Measurements from ENCODE around the gene ANO1.

The ANO1 gene

DNA sequence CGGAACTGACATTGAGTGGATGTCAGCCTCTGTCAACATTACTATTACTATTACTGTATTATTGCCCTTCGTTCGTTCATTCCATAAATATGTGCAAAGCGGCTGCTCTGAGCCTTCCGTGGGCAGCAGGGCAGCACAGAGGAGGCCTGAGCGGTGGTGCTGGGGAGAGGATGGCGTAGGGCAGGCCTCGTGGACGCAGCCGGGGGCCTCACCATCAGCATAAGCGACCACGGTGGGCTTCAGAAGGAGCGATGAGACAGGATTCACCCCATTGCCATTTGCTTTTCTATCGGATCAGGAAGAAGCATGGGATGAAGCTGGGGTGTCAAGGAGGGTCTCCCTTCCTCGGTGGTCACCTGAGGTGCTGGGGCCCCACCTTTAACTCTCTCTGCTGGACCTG, 22.7 kb downstream of the ANO1 start:
- TF ChIP-seq, protein P1, sequence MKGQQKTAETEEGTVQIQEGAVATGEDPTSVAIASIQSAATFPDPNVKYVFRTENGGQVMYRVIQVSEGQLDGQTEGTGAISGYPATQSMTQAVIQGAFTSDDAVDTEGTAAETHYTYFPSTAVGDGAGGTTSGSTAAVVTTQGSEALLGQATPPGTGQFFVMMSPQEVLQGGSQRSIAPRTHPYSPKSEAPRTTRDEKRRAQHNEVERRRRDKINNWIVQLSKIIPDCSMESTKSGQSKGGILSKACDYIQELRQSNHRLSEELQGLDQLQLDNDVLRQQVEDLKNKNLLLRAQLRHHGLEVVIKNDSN (IDR thresholded peaks at IDR 0.05), result no peak
- TF ChIP-seq EGR1 (IDR thresholded peaks at IDR 0.05), result no peak
- TF ChIP-seq FOXM1 (IDR thresholded peaks at IDR 0.05; ENCODE audit: borderline replicate concordance, low read depth), result no peak
- no peak for TF ChIP-seq ZBTB7A (IDR thresholded peaks at IDR 0.05; ENCODE audit: low read depth)
- TF ChIP-seq TEAD4 (IDR thresholded peaks at IDR 0.05), result no peak
- TF ChIP-seq, protein P2, sequence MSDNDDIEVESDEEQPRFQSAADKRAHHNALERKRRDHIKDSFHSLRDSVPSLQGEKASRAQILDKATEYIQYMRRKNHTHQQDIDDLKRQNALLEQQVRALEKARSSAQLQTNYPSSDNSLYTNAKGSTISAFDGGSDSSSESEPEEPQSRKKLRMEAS (IDR thresholded peaks at IDR 0.05), result no peak
- no peak for TF ChIP-seq CREB1 (IDR thresholded peaks at IDR 0.05; ENCODE audit: low read depth)
- TF ChIP-seq RAD21 (IDR thresholded peaks at IDR 0.05; ENCODE audit: low read depth), result no peak
- TF ChIP-seq YY1 (IDR thresholded peaks at IDR 0.05; ENCODE audit: low read depth), result no peak
- TF ChIP-seq EP300 (IDR thresholded peaks at IDR 0.05; ENCODE audit: borderline replicate concordance), result no peak
- no peak for TF ChIP-seq NFIC (IDR thresholded peaks at IDR 0.05)
- TF ChIP-seq, protein P3, sequence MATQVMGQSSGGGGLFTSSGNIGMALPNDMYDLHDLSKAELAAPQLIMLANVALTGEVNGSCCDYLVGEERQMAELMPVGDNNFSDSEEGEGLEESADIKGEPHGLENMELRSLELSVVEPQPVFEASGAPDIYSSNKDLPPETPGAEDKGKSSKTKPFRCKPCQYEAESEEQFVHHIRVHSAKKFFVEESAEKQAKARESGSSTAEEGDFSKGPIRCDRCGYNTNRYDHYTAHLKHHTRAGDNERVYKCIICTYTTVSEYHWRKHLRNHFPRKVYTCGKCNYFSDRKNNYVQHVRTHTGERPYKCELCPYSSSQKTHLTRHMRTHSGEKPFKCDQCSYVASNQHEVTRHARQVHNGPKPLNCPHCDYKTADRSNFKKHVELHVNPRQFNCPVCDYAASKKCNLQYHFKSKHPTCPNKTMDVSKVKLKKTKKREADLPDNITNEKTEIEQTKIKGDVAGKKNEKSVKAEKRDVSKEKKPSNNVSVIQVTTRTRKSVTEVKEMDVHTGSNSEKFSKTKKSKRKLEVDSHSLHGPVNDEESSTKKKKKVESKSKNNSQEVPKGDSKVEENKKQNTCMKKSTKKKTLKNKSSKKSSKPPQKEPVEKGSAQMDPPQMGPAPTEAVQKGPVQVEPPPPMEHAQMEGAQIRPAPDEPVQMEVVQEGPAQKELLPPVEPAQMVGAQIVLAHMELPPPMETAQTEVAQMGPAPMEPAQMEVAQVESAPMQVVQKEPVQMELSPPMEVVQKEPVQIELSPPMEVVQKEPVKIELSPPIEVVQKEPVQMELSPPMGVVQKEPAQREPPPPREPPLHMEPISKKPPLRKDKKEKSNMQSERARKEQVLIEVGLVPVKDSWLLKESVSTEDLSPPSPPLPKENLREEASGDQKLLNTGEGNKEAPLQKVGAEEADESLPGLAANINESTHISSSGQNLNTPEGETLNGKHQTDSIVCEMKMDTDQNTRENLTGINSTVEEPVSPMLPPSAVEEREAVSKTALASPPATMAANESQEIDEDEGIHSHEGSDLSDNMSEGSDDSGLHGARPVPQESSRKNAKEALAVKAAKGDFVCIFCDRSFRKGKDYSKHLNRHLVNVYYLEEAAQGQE (IDR thresholded peaks at IDR 0.05; ENCODE audit: low read depth), result no peak
- no peak for TF ChIP-seq CEBPB (IDR thresholded peaks at IDR 0.05)

DNA sequence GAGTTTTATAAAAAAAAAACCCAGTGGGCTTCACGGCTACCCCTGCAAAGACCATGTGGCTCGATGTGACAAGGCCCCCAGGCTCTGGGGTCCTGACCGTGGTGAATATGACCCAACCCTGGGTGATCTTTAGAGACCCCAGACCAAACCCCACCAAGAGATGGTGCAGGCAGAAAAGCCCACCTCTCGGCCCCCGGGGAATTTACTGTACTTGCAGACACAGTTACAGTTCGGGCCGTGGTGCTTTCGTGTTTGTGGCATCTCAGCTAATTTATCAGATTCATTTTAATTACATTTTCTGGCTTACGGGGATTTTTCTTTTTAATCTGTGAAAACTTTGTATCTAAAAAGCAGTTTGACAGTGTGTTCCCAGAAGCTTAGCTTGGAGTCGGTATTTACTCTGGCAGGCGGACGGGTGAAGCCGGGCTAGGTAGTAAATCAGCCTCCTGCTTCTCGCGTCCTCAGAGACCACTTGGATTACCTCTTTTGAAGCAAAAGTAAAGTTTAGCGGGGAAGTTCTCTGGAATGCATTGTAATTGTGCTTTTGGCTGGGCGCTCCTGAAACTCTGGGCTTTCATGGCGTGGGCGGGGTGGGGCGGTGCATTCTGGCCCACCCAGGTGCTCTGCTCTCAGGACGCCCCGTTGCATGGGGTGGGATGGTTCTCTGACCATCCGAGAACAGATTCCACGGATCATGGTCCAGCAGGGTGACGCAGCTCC, 25.3 kb downstream of the ANO1 start:
- TF ChIP-seq TCF12 (IDR thresholded peaks at IDR 0.05; ENCODE audit: low read depth) (0 out of 2 replicates have a peak, but pooled peaks have one; percentile 33), EGR1 (IDR thresholded peaks at IDR 0.05) (peak; percentile 76; the same call in 1 of the 2 replicates), ZBTB7A (IDR thresholded peaks at IDR 0.05; ENCODE audit: low read depth) (0 out of 2 replicates have a peak, but pooled peaks have one; percentile 13), RAD21 (IDR thresholded peaks at IDR 0.05; ENCODE audit: low read depth) (no peak)

DNA sequence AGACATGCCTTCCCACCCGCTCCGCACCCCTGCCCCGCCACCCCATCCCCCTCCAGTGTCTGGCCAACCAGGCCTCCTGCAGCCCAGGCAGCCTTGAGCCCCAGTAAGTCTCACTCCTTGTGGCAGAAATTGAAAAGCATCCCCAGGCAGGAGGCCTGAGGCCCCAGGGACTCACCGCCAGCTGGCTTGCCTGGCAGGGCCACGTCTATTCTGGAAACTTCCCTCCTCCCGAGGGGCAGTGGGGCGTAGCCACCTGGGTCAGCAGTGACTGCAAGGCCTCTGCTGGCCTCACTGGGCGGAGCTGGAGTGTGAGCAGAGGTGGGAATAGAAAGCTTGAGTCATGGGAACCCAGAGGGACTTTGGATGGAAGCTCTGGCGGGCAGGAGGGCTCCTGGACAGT, 26.3 kb downstream of the ANO1 start:
- TF ChIP-seq CEBPB (IDR thresholded peaks at IDR 0.05) (no peak), ZBTB7A (IDR thresholded peaks at IDR 0.05; ENCODE audit: low read depth) (no peak), RAD21 (IDR thresholded peaks at IDR 0.05; ENCODE audit: low read depth) (0 out of 2 replicates have a peak, but pooled peaks have one; percentile 9), TCF12 (IDR thresholded peaks at IDR 0.05; ENCODE audit: low read depth) (peak; percentile 90), TAF1 (IDR thresholded peaks at IDR 0.05; ENCODE audit: low read depth) (no peak), NFIC (IDR thresholded peaks at IDR 0.05) (peak; percentile 84), EGR1 (IDR thresholded peaks at IDR 0.05) (no peak), YY1 (IDR thresholded peaks at IDR 0.05; ENCODE audit: low read depth) (no peak), FOXM1 (IDR thresholded peaks at IDR 0.05; ENCODE audit: borderline replicate concordance, low read depth) (peak; percentile 61; the same call in 1 of the 2 replicates), EP300 (IDR thresholded peaks at IDR 0.05; ENCODE audit: borderline replicate concordance) (peak; percentile 95), TEAD4 (IDR thresholded peaks at IDR 0.05) (peak; percentile 26; the same call in 1 of the 2 replicates), CREB1 (IDR thresholded peaks at IDR 0.05; ENCODE audit: low read depth) (no peak)
- TF ChIP-seq, protein P2 (IDR thresholded peaks at IDR 0.05), result peak; percentile 85
- TF ChIP-seq, protein P1 (IDR thresholded peaks at IDR 0.05), result no peak
- TF ChIP-seq, protein P3 (IDR thresholded peaks at IDR 0.05; ENCODE audit: low read depth), result no peak

DNA sequence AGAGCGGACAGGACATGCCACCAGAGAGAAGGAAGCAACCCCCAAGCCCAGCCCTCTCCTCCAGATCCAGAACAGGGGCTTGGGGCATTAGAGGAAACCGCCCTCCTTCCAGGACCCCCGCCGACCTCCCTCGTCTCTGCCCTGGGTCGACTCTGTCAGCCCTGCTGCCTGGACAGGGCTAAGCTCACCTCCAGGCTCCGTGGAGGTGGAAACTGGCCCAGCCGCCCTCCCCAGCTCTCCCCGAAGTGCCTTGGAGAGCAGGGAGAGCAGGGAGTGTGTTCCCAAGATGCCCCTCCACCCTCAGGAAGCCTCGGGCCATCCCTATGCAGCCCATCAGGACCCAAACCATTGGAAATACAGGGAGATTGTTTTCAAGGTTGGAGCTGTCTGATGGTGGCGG, 26.8 kb downstream of the ANO1 start:
- TF ChIP-seq TAF1 (IDR thresholded peaks at IDR 0.05; ENCODE audit: low read depth) (no peak), CEBPB (IDR thresholded peaks at IDR 0.05) (no peak), YY1 (IDR thresholded peaks at IDR 0.05; ENCODE audit: low read depth) (no peak), CREB1 (IDR thresholded peaks at IDR 0.05; ENCODE audit: low read depth) (no peak), FOXM1 (IDR thresholded peaks at IDR 0.05; ENCODE audit: borderline replicate concordance, low read depth) (no peak), TCF12 (IDR thresholded peaks at IDR 0.05; ENCODE audit: low read depth) (no peak)
- TF ChIP-seq, protein P3 (IDR thresholded peaks at IDR 0.05; ENCODE audit: low read depth), result no peak

Measured in Ishikawa (cell line).